SK-N-SH (cell line): ENCODE measurements around the gene VSIG10. TPM values are rescaled to one million over a fixed set of nuclear protein-coding genes. Genes with fewer than 3 reads are reported as not detected.

Experiments used
- CTCF ChIA-PET: fragments of 300-600, 350-600 bp; formaldehyde crosslinking; extraction: SDS; loops from one replicate; lab custom pipeline; 2021; lab: Yijun Ruan, JAX
- POLR2A ChIA-PET: fragments of 350-600 bp; sonication (Branson Sonifier 250); formaldehyde crosslinking; extraction: SDS; loops from one replicate; lab custom pipeline; 2020; ENCODE audit warnings: antibody characterized with exemption, inconsistent platforms; lab: Yijun Ruan, JAX
- DNase-seq: peaks from one replicate; pipeline ENCODE4 v3.0.0; 2012
- H2AFZ ChIP-seq: fragments of 200-600 bp; sonication (generic); 2 replicates; pipeline ENCODE4 v1.8.1; 2016; ENCODE audit warnings: antibody characterized with exemption, mild to moderate bottlenecking, low read depth
- H3F3A ChIP-seq: fragments of 200-600 bp; sonication (generic); replicated peaks from 2 replicates; pipeline ENCODE3; 2016; ENCODE audit warnings: antibody characterized with exemption, mild to moderate bottlenecking; ENCODE audit not compliant: insufficient read depth
- H3K27ac ChIP-seq, 2 experiments: fragments of 200-500 bp in 1 of 2; fragments of 200-600 bp in 1 of 2; sonication (Bioruptor generic) in 1 of 2; sonication (generic), shearing (Covaris generic) in 1 of 2; 2 replicates each; pipeline versions ENCODE4 v1.5.1 to v1.6.1; 2014 to 2016; ENCODE audit warnings: low read depth in 2 of 2, inconsistent platforms in 1 of 2, low read length in 1 of 2, mild to moderate bottlenecking in 1 of 2, mixed read lengths in 1 of 2
- H3K27me3 ChIP-seq: fragments of 200-600 bp; sonication (generic), shearing (Covaris generic); 2 replicates; pipeline ENCODE4 v1.6.1; 2016; ENCODE audit warnings: mixed run types; ENCODE audit not compliant: insufficient read depth
- H3K36me3 ChIP-seq, 2 experiments: fragments of 200-500 bp in 1 of 2; fragments of 200-600 bp in 1 of 2; sonication (Bioruptor generic) in 1 of 2; sonication (generic) in 1 of 2; replicated peaks in 1 of 2; 2 replicates each; pipeline versions ENCODE3 to v1.5.1; 2014 to 2016; ENCODE audit warnings: low read length in 1 of 2, mild to moderate bottlenecking in 1 of 2; ENCODE audit not compliant: insufficient read depth in 2 of 2, control insufficient read depth in 1 of 2
- H3K4me1 ChIP-seq, 2 experiments: fragments of 200-500 bp in 1 of 2; fragments of 200-600 bp in 1 of 2; sonication (Bioruptor generic) in 1 of 2; sonication (generic), shearing (Covaris generic) in 1 of 2; 2 replicates each; pipeline versions ENCODE4 v1.5.1 to v1.6.1; 2014 to 2016; ENCODE audit warnings: low read depth in 1 of 2, low read length in 1 of 2, mixed run types in 1 of 2; ENCODE audit not compliant: insufficient read depth in 2 of 2, control insufficient read depth in 1 of 2
- H3K4me2 ChIP-seq: fragments of 200-600 bp; sonication (generic), shearing (Covaris generic); 2 replicates; pipeline ENCODE4 v1.6.1; 2017; ENCODE audit warnings: mixed run types
- H3K4me3 ChIP-seq, 2 experiments: fragments of 200-500 bp in 1 of 2; fragments of 200-600 bp in 1 of 2; sonication (Bioruptor generic) in 1 of 2; sonication (generic), shearing (Covaris generic) in 1 of 2; 2 replicates each; pipeline versions ENCODE4 v1.5.1 to v1.8.1; 2014 to 2016; ENCODE audit warnings: low read depth in 2 of 2, inconsistent platforms in 1 of 2, low read length in 1 of 2, mild to moderate bottlenecking in 1 of 2, mixed read lengths in 1 of 2, moderate library complexity in 1 of 2
- H3K79me2 ChIP-seq: fragments of 200-600 bp; sonication (generic); 2 replicates; pipeline ENCODE4 v1.8.1; 2017; ENCODE audit warnings: mild to moderate bottlenecking; ENCODE audit not compliant: insufficient read depth
- H3K9ac ChIP-seq: fragments of 200-600 bp; sonication (generic); 2 replicates; pipeline ENCODE4 v1.6.1; 2017; ENCODE audit warnings: mixed run types
- H3K9me2 ChIP-seq: fragments of 200-600 bp; sonication (generic); 2 replicates; pipeline ENCODE4 v1.6.1; 2017; ENCODE audit warnings: mixed run types
- H3K9me3 ChIP-seq: fragments of 200-600 bp; sonication (generic); 2 replicates; pipeline ENCODE4 v1.6.1; 2017; ENCODE audit warnings: mixed run types, mild to moderate bottlenecking, moderate library complexity
- H4K20me1 ChIP-seq: fragments of 200-600 bp; sonication (generic); 2 replicates; pipeline ENCODE4 v1.6.1; 2017; ENCODE audit warnings: mild to moderate bottlenecking, mixed run types; ENCODE audit not compliant: insufficient read depth
- CHD2 ChIP-seq: fragments of 150-350 bp; IDR thresholded peaks from 2 replicates; pipeline ENCODE4 v1.6.1; 2018; ENCODE audit warnings: low read length; ENCODE audit not compliant: partially characterized antibody
- JUND ChIP-seq: IDR thresholded peaks from 2 replicates; pipeline ENCODE4 v1.4.0; 2012
- MEF2A ChIP-seq: IDR thresholded peaks from 2 replicates; pipeline ENCODE4 v1.4.0; 2012; ENCODE audit warnings: low read depth, borderline replicate concordance
- POLR2AphosphoS5 ChIP-seq: IDR thresholded peaks from 2 replicates; pipeline ENCODE4 v1.6.1; 2012; ENCODE audit warnings: low read depth, low read length
- RCOR1 ChIP-seq: fragments of 150-350 bp; IDR thresholded peaks from 2 replicates; pipeline ENCODE4 v1.6.1; 2017; ENCODE audit warnings: antibody characterized with exemption, low read length
- RFX5 ChIP-seq: IDR thresholded peaks from 2 replicates; pipeline ENCODE4 v1.6.1; 2012; ENCODE audit warnings: mild to moderate bottlenecking, improper control_type of control experiment, low read length
- TCF12 ChIP-seq: IDR thresholded peaks from 2 replicates; pipeline ENCODE4 v1.4.0; 2012
- ZBTB33 ChIP-seq: IDR thresholded peaks from 2 replicates; pipeline ENCODE4 v1.4.0; 2012; ENCODE audit warnings: low read depth, borderline replicate concordance
- WGBS: methylation state at CpG from one replicate; pipeline ENCODE4 v1.1.6; 2017; ENCODE audit warnings: low lambda C conversion rate; 5-methylcytosine and 5-hydroxymethylcytosine counted together
- polyA plus RNA-seq, 3 experiments: library from polyadenylated mRNA; depleted of rRNA; stranded (reverse); fragments of >200 nt; gene quantifications; 2 replicates each; pipeline ENCODE4 v1.2.3, GENCODE V29; 2012
- TF ChIP-seq, protein P1 (sequence below): IDR thresholded peaks from 2 replicates; pipeline ENCODE4 v1.4.0; 2012; ENCODE audit warnings: low read depth, borderline replicate concordance

The VSIG10 gene
- polyA plus RNA-seq, 1 of the 3 experiments (the other 2 are of a cell fraction), result 12.5 TPM

GRCh38 chr12:118151755-118152154 is 47.9 kb upstream of the VSIG10 start:
- H3K4me3 ChIP-seq, result no peak overlapping the region
- DNase-seq, result no peak
- H3K79me2 ChIP-seq, result no peaks in the 10 kb centered on the region
- H3K4me1 ChIP-seq, result no peaks in the 10 kb centered on the region
- H3K4me2 ChIP-seq, result no peak overlapping the region
- no peaks in the 10 kb centered on the region for H3K9me2 ChIP-seq
- H4K20me1 ChIP-seq, result no peaks in the 10 kb centered on the region
- no peaks in the 10 kb centered on the region for H3K9me3 ChIP-seq
- no peak overlapping the region for H3K27ac ChIP-seq
- H3K36me3 ChIP-seq, result peaks cover 15 to 20% of the 10 kb centered on the region in 2 experiments
- POLR2A ChIA-PET, result interaction anchor here (1.4 kb wide), 1 partner anchor 16 kb away, joined by 5 read pairs; the partner anchor contains the start of gene PEBP1
- no peak overlapping the region for H3K9ac ChIP-seq
- TF ChIP-seq MEF2A (no peak), TCF12 (no peak), RFX5 (no peak), ZBTB33 (no peak)
- H2AFZ ChIP-seq, result no peak overlapping the region
- WGBS, result 87% methylated on average over 5 of the region's 5 CpGs
- no peaks in the 10 kb centered on the region for H3K27me3 ChIP-seq
- CTCF ChIA-PET, result interaction anchor here (1.2 to 2.5 kb wide), 3 partner anchors 14 to 30 kb away, joined by 3 to 9 read pairs (median 9); no protein-coding TSS in a partner anchor
- peaks cover 21% of the 10 kb centered on the region for H3F3A ChIP-seq

- Histone ChIP-seq H3K9me2 (no peaks in the 10 kb centered on the region), H4K20me1 (no peaks in the 10 kb centered on the region), H3K4me3 (no peak overlapping the region), H3K4me1 (no peaks in the 10 kb centered on the region), H3F3A (peaks cover 21% of the 10 kb centered on the region), H3K36me3 (peaks cover 18 to 24% of the 10 kb centered on the region in 2 experiments), H3K9ac (no peak overlapping the region), H3K9me3 (no peaks in the 10 kb centered on the region), H3K79me2 (no peaks in the 10 kb centered on the region), H2AFZ (no peak overlapping the region)
- POLR2A ChIA-PET, result interaction anchor here (1.4 kb wide), 1 partner anchor 15 kb away, joined by 5 read pairs; the partner anchor contains the start of gene PEBP1
- CTCF ChIA-PET, result interaction anchor here (0.6 to 2.5 kb wide), 3 partner anchors 31 to 1255 kb away, joined by 3 to 9 read pairs (median 4); partner anchors contain the start of gene SUDS3
- TF ChIP-seq RCOR1 (no peak), CHD2 (no peak), JUND (no peak), POLR2AphosphoS5 (no peak)
- TF ChIP-seq, protein P1, sequence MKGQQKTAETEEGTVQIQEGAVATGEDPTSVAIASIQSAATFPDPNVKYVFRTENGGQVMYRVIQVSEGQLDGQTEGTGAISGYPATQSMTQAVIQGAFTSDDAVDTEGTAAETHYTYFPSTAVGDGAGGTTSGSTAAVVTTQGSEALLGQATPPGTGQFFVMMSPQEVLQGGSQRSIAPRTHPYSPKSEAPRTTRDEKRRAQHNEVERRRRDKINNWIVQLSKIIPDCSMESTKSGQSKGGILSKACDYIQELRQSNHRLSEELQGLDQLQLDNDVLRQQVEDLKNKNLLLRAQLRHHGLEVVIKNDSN, result no peak
- TF ChIP-seq, all 33 proteins: peak for 0
- Histone ChIP-seq H3K4me2 (no peak overlapping the region), H3K27me3 (no peaks in the 10 kb centered on the region), H3K27ac (no peak overlapping the region)
- DNase-seq, result no peak
- 85% methylated on average over 7 of the region's 7 CpGs for WGBS
Observed at GRCh38 chr12:118150625-118151024, 46.8 kb upstream of the VSIG10 start.
